Fibroblast of villous mesenchyme (primary cell): Measurements from ENCODE around the gene GBP6. TPM values are rescaled to one million over a fixed set of nuclear protein-coding genes. Genes with fewer than 3 reads are reported as not detected.
"Not testable (repeated sequence)": the region's sequence is repeated elsewhere in the genome, so short reads cannot be mapped to it uniquely, and the experiment has no call there.

ENCODE experiments used
- DNase-seq: peaks from one replicate; pipeline ENCODE4 v3.0.0-alpha.2; 2010; ENCODE audit warnings: low read depth
- H3K4me3 ChIP-seq: 2 replicates; pipeline ENCODE4 v1.5.1; 2011; ENCODE audit warnings: low read depth, mild to moderate bottlenecking, low read length
- total RNA-seq: library from RNA; depleted of rRNA; stranded (reverse); fragments of >200 nt; gene quantifications from 2 replicates; pipeline ENCODE4 v1.2.3, GENCODE V29; 2012
- TF ChIP-seq, protein P1 (sequence below): IDR thresholded peaks from 2 replicates; pipeline ENCODE4 v1.5.1; 2012; ENCODE audit warnings: low read depth, mild to moderate bottlenecking, low read length; ENCODE audit not compliant: insufficient read depth

GBP6 gene
- total RNA-seq, 1 donor = not detected

DNA sequence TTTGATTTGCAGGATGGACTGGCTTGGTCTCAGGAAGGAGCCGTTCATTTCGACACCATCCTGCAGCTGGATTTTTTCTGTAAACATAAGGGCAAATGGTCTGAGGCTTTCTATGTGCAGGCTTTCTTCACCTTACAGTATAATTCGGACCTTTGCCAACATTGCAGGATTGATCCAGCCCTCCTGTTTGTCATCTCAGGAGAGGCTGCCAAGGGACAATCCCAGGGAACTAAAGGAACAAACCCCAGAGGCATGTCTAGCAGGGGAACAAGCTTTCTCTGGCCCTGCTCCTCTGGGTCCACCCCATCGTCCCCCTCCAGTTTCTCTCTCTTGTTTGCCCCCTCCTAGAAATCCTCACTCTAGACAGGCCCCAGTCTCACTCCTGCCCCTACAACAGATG lies 24.8 kb upstream of the GBP6 start:
- no peak for DNase-seq
- no peak overlapping the region for H3K4me3 ChIP-seq

DNA sequence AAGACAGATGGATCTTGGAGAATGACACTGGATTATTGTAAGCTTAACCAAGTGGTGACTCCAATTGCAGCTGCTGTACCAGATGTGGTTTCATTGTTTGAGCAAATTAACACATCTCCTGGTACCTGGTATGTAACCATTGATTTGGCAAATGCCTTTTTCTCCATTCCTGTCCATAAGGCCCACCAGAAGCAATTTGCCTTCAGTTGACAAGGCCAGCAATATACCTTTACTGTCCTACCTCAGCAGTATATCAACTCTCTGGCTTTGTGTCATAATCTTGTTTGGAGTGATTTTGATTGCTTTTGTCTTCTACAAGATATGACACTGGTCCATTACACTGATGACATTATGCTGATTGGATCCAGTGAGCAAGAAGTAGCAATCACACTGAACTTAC lies 18.4 kb upstream of the GBP6 start:
- H3K4me3 ChIP-seq, DNase-seq: not testable (repeated sequence)

More for the DNA sequence above, 24.8 kb upstream of the GBP6 start:
- TF ChIP-seq, protein P1, sequence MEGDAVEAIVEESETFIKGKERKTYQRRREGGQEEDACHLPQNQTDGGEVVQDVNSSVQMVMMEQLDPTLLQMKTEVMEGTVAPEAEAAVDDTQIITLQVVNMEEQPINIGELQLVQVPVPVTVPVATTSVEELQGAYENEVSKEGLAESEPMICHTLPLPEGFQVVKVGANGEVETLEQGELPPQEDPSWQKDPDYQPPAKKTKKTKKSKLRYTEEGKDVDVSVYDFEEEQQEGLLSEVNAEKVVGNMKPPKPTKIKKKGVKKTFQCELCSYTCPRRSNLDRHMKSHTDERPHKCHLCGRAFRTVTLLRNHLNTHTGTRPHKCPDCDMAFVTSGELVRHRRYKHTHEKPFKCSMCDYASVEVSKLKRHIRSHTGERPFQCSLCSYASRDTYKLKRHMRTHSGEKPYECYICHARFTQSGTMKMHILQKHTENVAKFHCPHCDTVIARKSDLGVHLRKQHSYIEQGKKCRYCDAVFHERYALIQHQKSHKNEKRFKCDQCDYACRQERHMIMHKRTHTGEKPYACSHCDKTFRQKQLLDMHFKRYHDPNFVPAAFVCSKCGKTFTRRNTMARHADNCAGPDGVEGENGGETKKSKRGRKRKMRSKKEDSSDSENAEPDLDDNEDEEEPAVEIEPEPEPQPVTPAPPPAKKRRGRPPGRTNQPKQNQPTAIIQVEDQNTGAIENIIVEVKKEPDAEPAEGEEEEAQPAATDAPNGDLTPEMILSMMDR = no peak

DNA sequence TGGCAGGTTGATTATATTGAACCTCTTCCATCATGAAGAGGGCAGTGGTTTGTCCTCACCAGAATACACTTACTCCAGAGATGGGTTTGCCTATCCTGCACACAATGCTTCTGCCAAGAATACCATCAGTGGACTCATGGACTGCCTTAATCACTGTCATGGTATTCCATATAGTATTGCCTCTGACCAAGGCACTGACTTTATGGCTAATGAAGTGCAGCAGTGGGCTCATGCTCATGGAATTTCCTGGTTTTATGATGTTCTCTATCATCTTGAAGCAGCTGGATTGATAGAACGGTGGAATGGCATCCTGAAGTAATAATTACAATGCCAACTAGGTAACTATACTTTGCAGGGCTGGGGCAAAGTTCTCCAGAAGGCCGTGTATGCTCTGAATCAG lies 16.6 kb upstream of the GBP6 start:
- DNase-seq = no peak
- TF ChIP-seq, protein P1 = no peak
- H3K4me3 ChIP-seq = no peak overlapping the region

DNA sequence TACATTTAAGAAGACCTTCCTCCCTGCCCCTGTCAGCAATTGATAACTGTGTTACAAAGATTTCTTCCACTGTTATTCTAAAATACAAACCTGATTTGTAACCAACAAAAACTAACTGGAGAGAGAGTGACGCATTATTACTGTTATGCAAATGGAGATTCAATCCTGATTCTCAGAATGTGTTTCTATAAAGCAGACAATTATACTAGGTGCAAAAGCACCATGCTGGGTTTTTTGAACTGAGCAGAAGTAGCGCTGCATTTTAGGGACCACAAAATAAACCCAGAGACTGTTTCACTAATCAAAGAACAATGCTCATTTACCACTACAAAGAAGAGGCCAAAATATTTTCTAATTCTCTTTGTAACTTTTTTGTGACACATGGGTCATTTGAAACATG lies 13.6 kb upstream of the GBP6 start:
- H3K4me3 ChIP-seq = no peak overlapping the region
- TF ChIP-seq, protein P1 = no peak
- no peak for DNase-seq

DNA sequence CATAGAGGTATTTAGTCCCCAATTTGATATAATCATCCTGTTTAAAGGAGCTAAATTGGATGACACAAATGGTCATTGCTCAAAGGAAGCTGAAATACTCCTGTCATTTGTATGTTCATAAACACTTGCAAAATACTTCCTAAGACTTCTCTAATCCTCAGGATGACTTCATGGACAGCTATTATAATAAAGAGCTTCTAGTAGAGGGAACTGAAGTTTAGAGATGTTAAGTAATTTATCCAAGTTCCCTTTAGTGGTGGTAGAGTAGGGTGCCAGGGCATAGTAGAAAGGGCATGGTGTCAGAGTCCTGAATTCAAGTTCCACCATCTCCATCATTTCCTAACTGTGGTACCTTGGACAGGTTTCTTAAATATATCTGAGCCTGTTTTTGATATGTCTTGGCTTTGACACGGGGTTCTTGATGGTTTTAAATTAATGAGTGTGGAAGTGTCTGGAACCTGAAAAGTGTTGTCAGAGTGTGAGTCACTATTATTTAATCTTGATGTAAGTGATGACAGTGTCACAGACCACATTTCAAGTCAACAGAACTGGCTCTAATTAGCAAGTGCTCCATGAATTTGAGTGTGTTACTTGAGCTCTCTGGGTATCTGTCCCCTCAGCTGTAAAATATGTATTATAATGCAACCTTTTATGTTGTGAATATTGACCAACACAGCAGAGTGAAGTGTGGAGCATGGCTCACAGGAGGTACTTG lies 12.1 kb upstream of the GBP6 start:
- TF ChIP-seq, protein P1 = no peak
- DNase-seq = no peak
- H3K4me3 ChIP-seq = no peak overlapping the region

DNA sequence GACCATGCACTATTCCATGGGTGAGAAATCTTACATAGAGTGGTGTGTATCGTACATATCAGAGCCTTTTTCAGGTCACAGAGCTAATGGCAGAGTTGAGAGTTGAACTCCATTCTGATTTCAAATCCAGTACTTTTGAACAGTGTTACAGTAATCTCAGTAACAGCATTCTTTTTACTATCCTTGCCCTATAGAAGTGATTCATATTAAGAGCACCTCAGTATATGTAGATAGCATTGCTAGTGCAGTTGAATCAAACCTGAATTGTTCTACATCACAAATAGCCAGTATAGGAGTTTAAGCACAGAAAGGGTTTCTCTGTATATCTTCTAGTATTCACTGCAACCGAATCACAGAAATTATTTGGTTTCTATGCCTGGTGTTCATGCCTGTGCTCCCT lies 11.4 kb upstream of the GBP6 start:
- TF ChIP-seq, protein P1 = no peak
- H3K4me3 ChIP-seq = no peak overlapping the region
- DNase-seq = no peak

DNA sequence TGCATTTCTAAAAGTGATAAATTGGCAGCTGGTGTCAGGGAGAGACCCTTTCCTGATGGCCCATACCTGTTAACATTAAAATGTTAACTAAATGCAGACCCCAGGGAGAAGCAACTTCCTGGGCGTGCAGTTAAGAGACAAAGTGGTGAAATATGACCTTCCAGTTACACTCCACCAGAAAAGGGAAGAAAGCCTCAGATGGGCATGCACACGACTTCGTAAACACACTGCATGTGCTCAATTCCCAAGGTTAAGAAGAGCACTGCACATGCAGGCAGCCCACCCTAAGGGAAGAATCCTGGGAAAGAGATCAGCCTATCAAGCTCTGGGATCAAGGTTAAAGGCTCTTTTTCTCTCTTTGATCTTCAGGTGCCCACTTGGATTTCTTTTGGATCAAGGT lies 9.7 kb upstream of the GBP6 start:
- no peak overlapping the region for H3K4me3 ChIP-seq
- DNase-seq = no peak
- TF ChIP-seq, protein P1 = no peak
